Measurements from ENCODE around the gene COG2.

- TF ChIP-seq CTCF (IDR thresholded peaks at IDR 0.05) (no peak), POLR2AphosphoS5 (IDR thresholded peaks at IDR 0.05) (no peak)
Observed at GRCh38 chr1:230728710-230729392, 86.6 kb downstream of the COG2 start.
